Measurements from ENCODE around the gene RUSC1.

- peak in 2 of 3 donors; percentile 39 to 43 for TF ChIP-seq CTCF (IDR thresholded peaks at IDR 0.05)
- TF ChIP-seq POLR2AphosphoS5 (IDR thresholded peaks at IDR 0.05), result no peak
Measured at GRCh38 chr1:155324717-155325602, 4.3 kb downstream of the RUSC1 start.

Measured in breast epithelium (tissue), 3 donors.